T-helper 1 cell (primary cell): ENCODE results near the gene STAT2.
"Not testable (repeated sequence)": the region's sequence is repeated elsewhere in the genome, so short reads cannot be mapped to it uniquely, and the experiment has no call there.

Experiments
- DNase-seq, 5 donors: peaks; one replicate each; pipeline ENCODE4 v3.0.0-alpha.2; 2012 to 2020
- total RNA-seq, 4 donors: gene quantifications; one replicate each; lab custom pipeline; 2026; lab: John Stamatoyannopoulos, UW

The STAT2 gene
- total RNA-seq = 113 to 248 (median 206) reads per million in 4 donors

GRCh38 chr12:56359851-56360767 lies at the start of gene STAT2:
TSS of gene STAT2 (minus strand) at chr12:56360107. CDS start at chr12:56356571, 3,536 bp downstream.
- peak; percentile 98 to 100 (median 99) for DNase-seq

GRCh38 chr12:56408799-56409417 lies 49.0 kb upstream of the STAT2 start:
- no peak for DNase-seq

- not testable (repeated sequence) for DNase-seq
Measured at GRCh38 chr12:56404227-56404626, 44.3 kb upstream of the STAT2 start.

GRCh38 chr12:56401612-56402011 lies 41.7 kb upstream of the STAT2 start:
- DNase-seq = not testable (repeated sequence)

GRCh38 chr12:56401125-56401524 lies 41.2 kb upstream of the STAT2 start:
- DNase-seq = not testable (repeated sequence)

GRCh38 chr12:56399466-56399865 lies 39.6 kb upstream of the STAT2 start:
- DNase-seq = not testable (repeated sequence)

GRCh38 chr12:56398324-56398723 lies 38.4 kb upstream of the STAT2 start:
- DNase-seq = no peak

- no peak for DNase-seq
Measured at GRCh38 chr12:56392331-56392730, 32.4 kb upstream of the STAT2 start.

- no peak for DNase-seq
Measured at GRCh38 chr12:56391721-56392120, 31.8 kb upstream of the STAT2 start.

- DNase-seq = no peak
Measured at GRCh38 chr12:56389412-56389811, 29.5 kb upstream of the STAT2 start.

GRCh38 chr12:56387152-56387736 lies 27.3 kb upstream of the STAT2 start:
- no peak for DNase-seq

GRCh38 chr12:56385873-56386272 lies 26.0 kb upstream of the STAT2 start:
- DNase-seq = no peak

- no peak for DNase-seq
Measured at GRCh38 chr12:56382611-56383010, 22.7 kb upstream of the STAT2 start.

GRCh38 chr12:56377989-56378316 lies 18.0 kb upstream of the STAT2 start:
- no peak for DNase-seq

- no peak for DNase-seq
Measured at GRCh38 chr12:56377310-56377988, 17.5 kb upstream of the STAT2 start.

GRCh38 chr12:56375598-56376434 lies 15.9 kb upstream of the STAT2 start:
- no peak for DNase-seq

GRCh38 chr12:56374726-56375597 lies 15.1 kb upstream of the STAT2 start:
- no peak for DNase-seq

GRCh38 chr12:56373515-56373914 lies 13.6 kb upstream of the STAT2 start:
- no peak for DNase-seq

- no peak for DNase-seq
Measured at GRCh38 chr12:56366948-56367347, 7.0 kb upstream of the STAT2 start.

- DNase-seq = no peak
Measured at GRCh38 chr12:56362130-56363059, 2.5 kb upstream of the STAT2 start, which contains the start of gene APOF. TSS of gene APOF (minus strand) at chr12:56362857. CDS start at chr12:56362745, 112 bp downstream.
